Adipocyte (in vitro differentiated cells): ENCODE results near the gene FAM193B.
A peak's percentile ranks its signal among the peaks of the same experiment; 100 is the strongest.

ENCODE experiments used
- DNase-seq: peaks from one replicate; pipeline ENCODE4 v3.0.0-alpha.2; 2015; ENCODE audit warnings: low read depth
- H3K27me3 ChIP-seq: replicated peaks from 2 replicates; pipeline ENCODE4 v1.7.0; 2013; ENCODE audit warnings: mild to moderate bottlenecking, low read length, moderate library complexity; ENCODE audit not compliant: control insufficient read depth, insufficient read depth
- H3K36me3 ChIP-seq: 2 replicates; pipeline ENCODE4 v1.7.0; 2013; ENCODE audit warnings: low read length, mild to moderate bottlenecking, moderate library complexity; ENCODE audit not compliant: control insufficient read depth, insufficient read depth, severe bottlenecking
- H3K4me1 ChIP-seq: 2 replicates; pipeline ENCODE4 v1.7.0; 2013; ENCODE audit warnings: mild to moderate bottlenecking, low read length, moderate library complexity; ENCODE audit not compliant: control insufficient read depth, insufficient read depth
- H3K4me3 ChIP-seq: 2 replicates; pipeline ENCODE4 v1.7.0; 2013; ENCODE audit warnings: mild to moderate bottlenecking, low read length, moderate library complexity
- H3K9ac ChIP-seq: 2 replicates; pipeline ENCODE4 v1.7.0; 2013; ENCODE audit warnings: mild to moderate bottlenecking, low read length, moderate library complexity
- H3K9me3 ChIP-seq: 2 replicates; pipeline ENCODE4 v1.7.0; 2013; ENCODE audit warnings: mild to moderate bottlenecking, low read length, moderate library complexity; ENCODE audit not compliant: control insufficient read depth

The FAM193B gene

DNA sequence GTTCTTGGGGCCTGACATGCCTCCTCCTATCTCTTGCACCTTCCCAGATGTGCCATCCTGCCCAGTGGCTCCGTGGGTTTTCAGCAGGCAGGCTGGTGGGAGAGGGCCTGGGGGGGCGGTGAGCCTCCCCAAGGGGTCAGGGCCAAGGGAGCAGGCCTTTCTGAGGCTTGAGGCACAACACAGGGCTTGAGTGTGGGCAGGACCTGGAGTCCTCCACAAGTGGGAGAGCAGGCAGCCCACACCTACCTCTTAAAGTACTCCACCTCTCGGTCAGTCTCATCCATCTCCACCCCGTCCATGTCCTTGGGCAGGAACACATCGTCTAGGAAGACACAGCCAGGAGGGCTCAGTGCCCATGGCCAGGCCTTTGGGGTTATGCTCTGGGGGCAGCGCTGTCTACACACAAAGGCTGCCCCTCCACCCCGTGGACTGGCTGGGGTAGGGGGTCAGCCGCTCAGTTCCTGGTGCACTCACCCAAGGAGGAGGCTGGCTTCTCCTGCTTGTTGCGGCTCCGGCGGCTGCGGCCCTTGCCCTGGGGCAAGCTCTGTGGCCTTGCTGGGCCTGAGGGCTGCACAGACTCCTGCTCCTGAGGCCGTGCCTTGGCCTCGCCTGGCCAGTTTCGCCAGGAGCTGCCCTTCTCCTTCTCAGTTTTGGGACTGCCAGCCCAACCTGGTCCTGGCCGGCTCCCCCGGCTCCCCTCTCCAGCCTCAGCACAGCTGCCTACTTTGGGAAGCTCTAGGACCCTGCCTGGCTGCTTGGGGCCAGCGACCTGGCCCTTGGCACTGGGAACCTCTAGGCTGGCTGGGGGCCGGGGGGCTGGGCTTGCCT lies 30.4 kb downstream of the FAM193B start:
- H3K36me3 ChIP-seq = peaks cover 93% of the 10 kb centered on the region
- H3K4me1 ChIP-seq = peaks cover 2% of the 10 kb centered on the region
- no peaks in the 10 kb centered on the region for H3K9me3 ChIP-seq
- DNase-seq = no peak
- no peaks in the 10 kb centered on the region for H3K27me3 ChIP-seq
- H3K4me3 ChIP-seq = no peak overlapping the region
- no peak overlapping the region for H3K9ac ChIP-seq

DNA sequence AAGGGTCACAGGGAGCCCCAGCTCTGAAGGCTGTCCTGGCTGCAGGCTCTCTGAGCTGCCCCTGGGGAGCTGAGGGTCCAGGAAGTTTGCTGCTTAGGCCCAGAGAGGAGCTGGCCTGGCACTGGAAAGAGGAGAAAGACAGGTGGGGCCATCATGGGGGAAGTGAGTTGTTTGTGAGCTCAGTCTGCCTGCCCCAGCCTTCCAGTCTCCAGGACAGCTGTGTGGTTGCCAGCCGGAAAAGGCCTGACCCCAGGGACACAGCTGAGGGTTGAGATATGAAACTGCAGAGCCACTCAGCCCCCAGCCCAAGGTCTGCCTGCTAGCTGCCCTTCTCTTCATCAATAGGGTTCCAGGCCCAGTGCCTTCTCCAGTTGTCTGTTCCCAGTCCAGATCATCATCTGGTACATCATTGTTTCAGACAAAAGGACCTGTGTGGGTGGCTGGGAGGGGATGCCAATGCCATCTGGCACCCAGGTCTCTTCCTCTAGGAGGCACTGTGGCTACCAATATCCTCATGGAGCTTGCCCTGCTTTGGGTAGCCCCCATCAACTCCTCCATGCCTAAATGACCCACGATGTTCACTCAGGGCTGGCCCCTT lies 33.3 kb downstream of the FAM193B start:
- Histone ChIP-seq H3K27me3 (no peaks in the 10 kb centered on the region), H3K4me1 (peaks cover 7% of the 10 kb centered on the region), H3K4me3 (no peak overlapping the region), H3K9ac (no peak overlapping the region), H3K36me3 (peaks cover 64% of the 10 kb centered on the region), H3K9me3 (no peaks in the 10 kb centered on the region)
- DNase-seq = no peak

DNA sequence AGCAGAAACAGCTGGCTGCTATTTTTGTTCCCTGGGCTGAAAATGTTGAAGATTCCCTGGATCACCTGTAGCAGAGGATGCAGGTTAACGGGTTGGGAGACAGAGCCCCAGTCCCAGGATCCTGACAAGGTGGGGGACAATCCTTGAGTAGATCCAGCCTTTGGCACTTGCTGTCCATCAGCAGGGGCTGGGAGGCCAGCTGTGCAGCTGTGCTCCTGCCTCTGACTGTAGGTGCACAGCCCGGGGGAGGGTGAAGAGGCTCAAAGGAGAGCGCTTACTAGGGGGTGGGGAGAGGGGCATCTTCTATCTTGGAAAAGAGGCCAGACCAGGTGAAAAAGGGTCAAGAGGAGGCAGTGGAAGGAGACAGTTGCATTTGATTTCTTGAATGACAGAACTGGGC lies 34.1 kb downstream of the FAM193B start:
- peaks cover 63% of the 10 kb centered on the region for H3K36me3 ChIP-seq
- H3K9me3 ChIP-seq = no peaks in the 10 kb centered on the region
- no peak overlapping the region for H3K4me3 ChIP-seq
- peaks cover 14% of the 10 kb centered on the region for H3K4me1 ChIP-seq
- H3K9ac ChIP-seq = no peak overlapping the region
- H3K27me3 ChIP-seq = no peaks in the 10 kb centered on the region
- no peak for DNase-seq

DNA sequence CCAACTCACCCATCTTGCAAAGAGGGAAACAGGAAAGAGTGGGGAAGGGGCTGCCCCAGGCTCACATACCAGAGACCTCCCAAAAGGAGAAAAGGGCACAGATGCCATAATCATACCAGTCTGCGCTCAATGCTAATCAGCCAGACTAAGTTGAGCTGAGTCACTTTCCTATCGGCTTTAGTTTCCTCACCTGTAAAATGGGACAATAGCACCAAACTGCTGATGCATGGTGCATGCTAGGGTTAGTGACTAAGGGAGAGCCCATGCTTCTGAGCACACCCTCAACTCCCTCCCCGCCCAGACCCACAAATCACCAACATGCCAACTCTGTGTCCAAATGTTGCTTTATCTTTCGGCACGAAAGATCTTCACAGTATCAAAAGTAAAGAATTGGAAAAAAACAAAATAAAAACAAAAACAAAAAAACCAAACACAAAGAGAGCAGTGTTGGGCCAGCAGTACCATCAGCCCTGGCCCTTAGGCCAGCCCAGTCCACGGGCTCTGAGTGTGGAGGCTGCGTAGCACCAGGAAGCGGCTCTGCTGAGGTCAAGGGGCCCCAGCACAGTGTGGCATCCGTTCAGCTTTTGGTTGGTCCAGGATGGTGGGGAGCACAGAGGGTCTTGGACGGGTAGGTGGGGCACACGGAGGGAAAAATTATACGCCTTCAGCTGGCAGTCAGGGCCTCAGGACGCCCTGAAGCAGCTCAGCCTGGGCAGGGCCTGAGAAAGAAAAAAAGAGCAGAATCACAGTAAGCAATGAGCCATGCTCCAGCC lies 34.7 kb downstream of the FAM193B start:
- Histone ChIP-seq H3K36me3 (peaks cover 63% of the 10 kb centered on the region), H3K9ac (peak overlapping the region; percentile 8), H3K27me3 (no peaks in the 10 kb centered on the region), H3K4me3 (no peak overlapping the region), H3K9me3 (no peaks in the 10 kb centered on the region), H3K4me1 (peaks cover 19% of the 10 kb centered on the region)
- DNase-seq = no peak

DNA sequence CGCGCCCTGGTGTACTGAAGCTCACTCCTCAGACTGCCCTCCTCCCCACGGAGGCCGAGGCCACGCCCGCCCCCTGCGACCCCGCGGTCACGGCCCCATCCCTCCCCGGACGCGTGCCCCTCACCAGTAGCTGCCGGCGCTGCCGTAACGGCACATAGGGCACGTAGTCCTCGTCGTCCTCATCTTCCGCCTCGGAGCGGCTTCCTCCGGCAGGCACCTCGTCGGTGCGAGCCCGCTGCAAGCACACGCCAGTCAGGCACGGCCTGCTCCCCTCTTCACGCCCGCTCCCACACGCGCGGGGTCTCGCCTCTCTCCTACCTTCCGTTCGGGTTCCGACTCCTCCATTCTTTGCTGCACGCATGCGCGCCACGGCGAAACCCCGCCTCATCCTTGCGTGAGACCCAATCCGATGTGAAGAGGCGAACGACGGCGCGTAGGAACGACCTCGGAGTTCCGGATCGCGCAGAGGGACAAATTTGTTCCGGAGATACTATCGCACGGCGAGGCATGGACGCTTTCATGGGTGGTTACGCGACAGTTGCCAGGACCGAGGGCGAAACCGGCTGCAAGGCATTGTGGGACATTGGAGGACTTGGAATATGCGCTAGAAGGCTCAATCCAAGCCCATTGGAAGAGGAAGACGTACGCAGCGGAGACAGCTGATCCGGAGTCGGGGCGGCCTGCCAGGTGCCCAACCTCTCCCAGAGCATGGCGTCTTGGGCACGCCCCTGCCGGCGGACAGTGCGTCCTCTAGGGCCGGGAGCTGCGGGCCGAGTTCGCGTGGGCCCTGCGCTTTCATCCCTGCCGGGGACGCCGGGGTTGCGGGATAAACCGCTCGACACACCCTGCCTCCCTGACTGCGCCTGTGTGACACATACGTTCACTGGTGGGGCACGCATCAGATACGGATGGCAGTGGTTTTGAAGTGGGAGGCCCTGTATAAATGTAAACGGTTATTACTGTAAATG lies 37.5 kb downstream of the FAM193B start, which contains the start of gene DDX41:
Gene DDX41, minus strand, starts transcription at position 361 of the 968 bp plus-strand sequence. Its CDS starts 16 bp downstream, at position 345.
- Histone ChIP-seq H3K4me1 (peaks cover 19% of the 10 kb centered on the region), H3K27me3 (no peaks in the 10 kb centered on the region), H3K9ac (peak within 1 kb of the TSS; percentile 94), H3K36me3 (peaks cover 67% of the 10 kb centered on the region), H3K9me3 (no peaks in the 10 kb centered on the region), H3K4me3 (peak within 1 kb of the TSS; percentile 92)
- DNase-seq = peak; percentile 99

DNA sequence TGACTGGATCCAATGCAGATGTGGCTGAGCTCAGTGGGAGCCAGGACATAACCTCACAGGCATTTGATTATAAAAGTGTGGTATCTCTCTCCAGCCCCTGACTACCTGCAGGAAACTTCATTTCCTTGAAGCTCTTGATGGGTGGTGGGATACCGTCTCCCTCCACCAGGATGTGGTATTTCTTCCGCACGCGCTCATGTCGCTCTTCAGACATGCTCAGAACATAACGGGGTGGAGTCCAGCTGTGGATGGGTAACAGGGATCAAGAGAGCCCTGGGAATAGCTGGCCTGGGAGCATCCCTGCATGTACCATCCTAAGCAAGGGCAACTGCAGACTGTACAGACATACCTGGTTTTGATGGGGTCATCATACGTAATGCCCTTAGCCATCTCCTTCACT lies 38.8 kb downstream of the FAM193B start:
- peak overlapping the region; percentile 92 for H3K4me3 ChIP-seq
- H3K9me3 ChIP-seq = no peaks in the 10 kb centered on the region
- H3K9ac ChIP-seq = peak overlapping the region; percentile 94
- DNase-seq = no peak
- peaks cover 22% of the 10 kb centered on the region for H3K4me1 ChIP-seq
- no peaks in the 10 kb centered on the region for H3K27me3 ChIP-seq
- H3K36me3 ChIP-seq = peaks cover 67% of the 10 kb centered on the region

DNA sequence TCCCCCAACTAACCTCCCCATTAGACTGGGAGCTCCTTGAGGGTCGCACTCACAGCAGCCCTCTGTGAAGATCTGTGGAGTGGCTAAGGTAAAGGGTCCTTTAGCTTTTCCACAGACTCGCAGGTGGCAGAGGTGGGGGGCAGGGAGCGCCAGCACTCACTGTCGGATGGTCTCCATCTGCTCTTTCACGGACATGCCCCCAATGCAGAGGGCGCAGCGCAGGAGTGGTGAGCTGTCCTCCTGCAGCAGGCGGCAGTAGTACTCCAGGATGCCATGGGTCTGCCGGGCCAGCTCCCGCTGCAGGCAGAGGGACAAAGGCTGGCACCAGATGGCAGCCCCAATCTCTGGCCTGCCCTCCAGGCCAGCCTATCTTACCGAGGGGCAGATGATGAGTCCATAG lies 39.8 kb downstream of the FAM193B start:
- no peak for DNase-seq
- Histone ChIP-seq H3K36me3 (peaks cover 61% of the 10 kb centered on the region), H3K27me3 (no peaks in the 10 kb centered on the region), H3K4me1 (peaks cover 22% of the 10 kb centered on the region), H3K9ac (peak overlapping the region; percentile 94), H3K9me3 (no peaks in the 10 kb centered on the region), H3K4me3 (no peak overlapping the region)

DNA sequence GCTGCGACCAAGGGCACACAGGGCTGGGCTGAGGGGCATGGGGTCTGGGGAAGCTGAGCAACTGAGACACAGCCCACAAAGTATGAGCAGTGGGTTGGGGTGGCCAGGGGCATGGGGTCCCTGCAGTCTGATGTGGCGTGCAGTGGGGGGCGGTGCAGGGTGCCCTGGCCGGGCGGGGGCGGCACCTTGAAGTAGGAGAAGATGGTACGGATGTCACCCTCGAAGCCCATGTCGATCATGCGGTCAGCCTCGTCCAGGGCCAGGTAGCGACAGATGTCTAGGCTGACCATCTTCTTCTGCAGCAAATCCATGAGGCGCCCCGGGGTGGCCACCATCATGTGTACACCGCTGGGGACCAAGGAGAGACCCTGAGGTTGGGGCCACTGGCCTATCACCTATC lies 40.9 kb downstream of the FAM193B start:
- Histone ChIP-seq H3K4me3 (no peak overlapping the region), H3K9me3 (no peaks in the 10 kb centered on the region), H3K4me1 (peaks cover 18% of the 10 kb centered on the region), H3K9ac (no peak overlapping the region), H3K36me3 (peaks cover 58% of the 10 kb centered on the region), H3K27me3 (no peaks in the 10 kb centered on the region)
- DNase-seq = no peak

DNA sequence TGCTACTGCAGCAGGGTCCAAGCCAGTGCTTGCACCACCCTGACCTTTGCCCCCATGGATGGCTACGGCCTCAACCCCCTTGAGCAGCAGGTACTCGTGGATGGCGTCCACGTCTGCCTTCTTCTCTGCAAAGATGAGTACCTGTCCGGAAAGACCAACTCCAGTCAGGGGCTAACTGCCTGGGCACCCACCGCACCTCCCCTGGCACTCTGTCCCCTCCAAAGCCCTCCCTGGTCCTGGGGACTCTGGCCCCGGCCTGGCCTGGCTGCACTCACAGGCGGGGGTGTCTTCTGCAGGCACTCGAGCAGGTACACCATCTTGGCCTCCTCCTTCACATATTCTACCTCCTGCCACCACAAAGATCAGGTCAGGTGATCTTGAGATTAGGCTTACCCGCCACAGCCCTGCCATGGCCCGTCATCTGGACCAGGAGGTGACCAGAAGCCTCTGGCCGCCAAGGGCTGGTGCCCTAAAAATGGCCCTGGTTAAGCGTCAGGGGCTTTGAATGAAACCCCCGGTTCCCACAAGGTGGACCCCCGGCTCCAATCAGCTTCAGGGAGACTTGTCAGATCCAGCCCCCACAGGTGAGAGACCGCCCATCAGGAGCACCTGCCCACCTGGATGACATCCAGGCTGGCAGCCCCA lies 41.5 kb downstream of the FAM193B start:
- H3K9me3 ChIP-seq = no peaks in the 10 kb centered on the region
- peaks cover 18% of the 10 kb centered on the region for H3K4me1 ChIP-seq
- H3K36me3 ChIP-seq = peaks cover 58% of the 10 kb centered on the region

More for the DNA sequence above, 41.5 kb downstream of the FAM193B start:
- H3K27me3 ChIP-seq = no peaks in the 10 kb centered on the region
- no peak overlapping the region for H3K9ac ChIP-seq
- no peak for DNase-seq
- no peak overlapping the region for H3K4me3 ChIP-seq
